Measurements from ENCODE around the gene TMEM176B. TPM values are rescaled to one million over a fixed set of nuclear protein-coding genes. Genes with fewer than 3 reads are reported as not detected.
A peak's percentile ranks its signal among the peaks of the same experiment; 100 is the strongest.

Gene TMEM176B
- total and polyA plus RNA-seq, 2 donors (not counting 3 experiments of a cell fraction or from before 2014, with no cell fraction given), result 0.23 TPM; not detected in 1

DNA sequence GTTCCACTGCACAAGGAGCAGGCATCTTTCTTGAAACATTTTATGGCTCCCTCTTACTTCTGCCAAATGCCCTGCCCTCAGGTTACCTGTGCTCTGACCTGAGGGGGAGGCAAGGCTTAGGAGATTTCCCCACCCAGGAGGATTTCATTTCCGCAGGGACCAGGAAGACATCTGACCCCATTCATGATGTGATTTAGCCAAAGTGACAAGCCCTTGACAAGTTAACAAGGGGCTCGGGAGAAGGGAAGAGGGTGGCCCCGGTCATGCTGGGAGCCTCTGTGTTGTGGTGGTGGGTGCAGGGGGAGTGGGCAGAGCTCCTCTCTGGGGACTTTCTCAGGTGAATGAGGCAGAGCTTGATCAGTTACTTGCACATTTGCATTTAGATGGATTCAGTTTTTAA lies 44.0 kb downstream of the TMEM176B start:
- no TSS peak for BruUV-seq (replicated peaks)

More for the DNA sequence above, 44.0 kb downstream of the TMEM176B start:
- H4K20me1 ChIP-seq (replicated peaks; ENCODE audit: control insufficient read depth, extremely low read depth, insufficient read depth, low read length), result no peaks in the 10 kb centered on the region
- H3K4me1 ChIP-seq (ENCODE audit: control insufficient read depth, extremely low read depth, insufficient read depth, low read length), result peaks cover 22% of the 10 kb centered on the region
- peak; percentile 16 for DNase-seq (ENCODE audit: low read depth, low spot score)
- TF ChIP-seq FOS (IDR thresholded peaks at IDR 0.05; ENCODE audit: borderline replicate concordance, insufficient read depth, low read length), result no peak
- TF ChIP-seq POLR2AphosphoS5 (IDR thresholded peaks at IDR 0.05; ENCODE audit: insufficient read depth, low read depth, low read length), result no peak
- no peak for TF ChIP-seq POLR2A (IDR thresholded peaks at IDR 0.05; ENCODE audit: low read depth, low read length)
- TF ChIP-seq, protein P1, sequence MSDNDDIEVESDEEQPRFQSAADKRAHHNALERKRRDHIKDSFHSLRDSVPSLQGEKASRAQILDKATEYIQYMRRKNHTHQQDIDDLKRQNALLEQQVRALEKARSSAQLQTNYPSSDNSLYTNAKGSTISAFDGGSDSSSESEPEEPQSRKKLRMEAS (IDR thresholded peaks at IDR 0.05; ENCODE audit: insufficient read depth, insufficient read length), result no peak
- no peak for TF ChIP-seq MYC (IDR thresholded peaks at IDR 0.05; ENCODE audit: low read depth, low read length)
- no peak for TF ChIP-seq EZH2 (IDR thresholded peaks at IDR 0.05; ENCODE audit: borderline replicate concordance, low read depth, low read length, severe bottlenecking)
- TF ChIP-seq GATA2 (IDR thresholded peaks at IDR 0.05; ENCODE audit: insufficient read depth, insufficient read length, low read depth, low read length), result no peak
- TF ChIP-seq, protein P2, sequence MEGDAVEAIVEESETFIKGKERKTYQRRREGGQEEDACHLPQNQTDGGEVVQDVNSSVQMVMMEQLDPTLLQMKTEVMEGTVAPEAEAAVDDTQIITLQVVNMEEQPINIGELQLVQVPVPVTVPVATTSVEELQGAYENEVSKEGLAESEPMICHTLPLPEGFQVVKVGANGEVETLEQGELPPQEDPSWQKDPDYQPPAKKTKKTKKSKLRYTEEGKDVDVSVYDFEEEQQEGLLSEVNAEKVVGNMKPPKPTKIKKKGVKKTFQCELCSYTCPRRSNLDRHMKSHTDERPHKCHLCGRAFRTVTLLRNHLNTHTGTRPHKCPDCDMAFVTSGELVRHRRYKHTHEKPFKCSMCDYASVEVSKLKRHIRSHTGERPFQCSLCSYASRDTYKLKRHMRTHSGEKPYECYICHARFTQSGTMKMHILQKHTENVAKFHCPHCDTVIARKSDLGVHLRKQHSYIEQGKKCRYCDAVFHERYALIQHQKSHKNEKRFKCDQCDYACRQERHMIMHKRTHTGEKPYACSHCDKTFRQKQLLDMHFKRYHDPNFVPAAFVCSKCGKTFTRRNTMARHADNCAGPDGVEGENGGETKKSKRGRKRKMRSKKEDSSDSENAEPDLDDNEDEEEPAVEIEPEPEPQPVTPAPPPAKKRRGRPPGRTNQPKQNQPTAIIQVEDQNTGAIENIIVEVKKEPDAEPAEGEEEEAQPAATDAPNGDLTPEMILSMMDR (IDR thresholded peaks at IDR 0.05; ENCODE audit: extremely low read depth in 1 of 2, insufficient read depth in 1 of 2, low read depth in 1 of 2, low read length in 2 of 2), result no peak
- TF ChIP-seq JUN (IDR thresholded peaks at IDR 0.05; ENCODE audit: borderline replicate concordance, insufficient read depth, insufficient read length, low read depth), result no peak
- dilution Hi-C loops (cut with MboI; ENCODE audit: extremely low pct_ligation_motif_present, low sequenced_read_pairs), result no loop called here
- no peaks in the 10 kb centered on the region for H3K9me3 ChIP-seq (replicated peaks; ENCODE audit: control insufficient read depth, insufficient read depth, low read length)
- FAIRE-seq, result no peak
- no peak overlapping the region for H3K4me3 ChIP-seq (replicated peaks in 1 of 3; ENCODE audit: insufficient read depth in 1 of 3, low read depth in 1 of 3, low read length in 3 of 3)
- CTCF ChIA-PET, result interaction anchor here (0.7 to 5.1 kb wide), 15 partner anchors 12 to 418 kb away, joined by 3 to 120 read pairs (median 4); partner anchors contain the start of genes GIMAP1 and GIMAP8
- no peak overlapping the region for H3K9ac ChIP-seq (replicated peaks; ENCODE audit: extremely low read depth, insufficient read depth, low read length)
- no peaks in the 10 kb centered on the region for H3K9me1 ChIP-seq (replicated peaks; ENCODE audit: control insufficient read depth, extremely low read depth, insufficient read depth, low read length)
- no peak overlapping the region for H2AFZ ChIP-seq (ENCODE audit: low read depth, low read length)
- H3K4me2 ChIP-seq (ENCODE audit: insufficient read depth, low read length), result no peak overlapping the region
- H3K27me3 ChIP-seq (ENCODE audit: control insufficient read depth in 2 of 2, insufficient read depth in 2 of 2, low read length in 2 of 2), result no peaks in the 10 kb centered on the region
- H3K36me3 ChIP-seq (ENCODE audit: control insufficient read depth in 2 of 2, extremely low read depth in 1 of 2, insufficient read depth in 2 of 2, low read length in 2 of 2), result no peaks in the 10 kb centered on the region
- POLR2A ChIA-PET, result interaction anchor here (0.7 to 1.0 kb wide), 2 partner anchors 126 to 305 kb away, joined by 3 read pairs; no protein-coding TSS in a partner anchor
- peak overlapping the region; percentile 77 for H3K27ac ChIP-seq (ENCODE audit: insufficient read depth, low read depth, low read length)
- intact Hi-C loops (cut with micrococcal nuclease), result loop anchor here (10.0 kb wide), 1 partner anchor 471 kb away; no protein-coding TSS in a partner anchor
- no peaks in the 10 kb centered on the region for H3K79me2 ChIP-seq (ENCODE audit: control insufficient read depth, insufficient read depth, low read length)
